HG02970 (cell line): ENCODE results near the gene CNTNAP5.

Experiments
- ATAC-seq: cut with Tn5 transposase; IDR thresholded peaks from one replicate; pipeline ENCODE4 v1.9.1; 2021; ENCODE audit warnings: mild to moderate bottlenecking, moderate library complexity, moderate number of reproducible peaks; ENCODE audit not compliant: unreplicated experiment, low FRiP score

CNTNAP5 gene

GRCh38 chr2:124050833-124051497 is 25.9 kb downstream of the CNTNAP5 start:
- no peak for ATAC-seq

- ATAC-seq: no peak
Observed at GRCh38 chr2:124053796-124054195, 28.7 kb downstream of the CNTNAP5 start.

- no peak for ATAC-seq
Observed at GRCh38 chr2:124063596-124063995, 38.5 kb downstream of the CNTNAP5 start.

GRCh38 chr2:124065636-124066035 is 40.5 kb downstream of the CNTNAP5 start:
- ATAC-seq: no peak

GRCh38 chr2:124066776-124067175 is 41.7 kb downstream of the CNTNAP5 start:
- no peak for ATAC-seq

- no peak for ATAC-seq
Observed at GRCh38 chr2:124079045-124079444, 54.0 kb downstream of the CNTNAP5 start.

GRCh38 chr2:124080281-124081153 is 55.4 kb downstream of the CNTNAP5 start:
- no peak for ATAC-seq

GRCh38 chr2:124081154-124081716 is 56.1 kb downstream of the CNTNAP5 start:
- ATAC-seq: no peak

GRCh38 chr2:124088616-124089015 is 63.5 kb downstream of the CNTNAP5 start:
- no peak for ATAC-seq

- ATAC-seq: no peak
Observed at GRCh38 chr2:124091721-124092120, 66.6 kb downstream of the CNTNAP5 start.

- ATAC-seq: no peak
Observed at GRCh38 chr2:124092651-124093050, 67.6 kb downstream of the CNTNAP5 start.

- ATAC-seq: no peak
Observed at GRCh38 chr2:124104914-124105313, 79.8 kb downstream of the CNTNAP5 start.

- no peak for ATAC-seq
Observed at GRCh38 chr2:124112206-124112605, 87.1 kb downstream of the CNTNAP5 start.

- ATAC-seq: no peak
Observed at GRCh38 chr2:124112966-124113365, 87.9 kb downstream of the CNTNAP5 start.

- ATAC-seq: no peak
Observed at GRCh38 chr2:124120246-124120645, 95.2 kb downstream of the CNTNAP5 start.

GRCh38 chr2:124121106-124121505 is 96.0 kb downstream of the CNTNAP5 start:
- ATAC-seq: no peak

- ATAC-seq: no peak
Observed at GRCh38 chr2:124121760-124122275, 96.7 kb downstream of the CNTNAP5 start.

- no peak for ATAC-seq
Observed at GRCh38 chr2:124122340-124122739, 97.3 kb downstream of the CNTNAP5 start.

GRCh38 chr2:124131276-124131675 is 106.2 kb downstream of the CNTNAP5 start:
- no peak for ATAC-seq

GRCh38 chr2:124136110-124136509 is 111.0 kb downstream of the CNTNAP5 start:
- no peak for ATAC-seq

- ATAC-seq: no peak
Observed at GRCh38 chr2:124138076-124138475, 113.0 kb downstream of the CNTNAP5 start.
